Lung (tissue), 12 donors: Measurements from ENCODE around the gene GPNMB. TPM values are rescaled to one million over a fixed set of nuclear protein-coding genes. Genes with fewer than 3 reads are reported as not detected.

ENCODE experiments used
- ATAC-seq: fragments of 200-7000 bp; cut with Tn5 transposase; one replicate; pipeline ENCODE4 v1.9.1; 2020; ENCODE audit warnings: moderate number of reproducible peaks; ENCODE audit not compliant: insufficient read depth, low FRiP score
- DNase-seq, 3 donors: peaks; one replicate each; pipeline ENCODE4 v3.0.0-alpha.2; 2013 to 2017
- H3K27ac ChIP-seq, 2 donors: one replicate each; pipeline ENCODE4 v1.5.1; 2013; ENCODE audit warnings: mild to moderate bottlenecking in 2 of 2, moderate library complexity in 2 of 2, control low read depth in 1 of 2, inconsistent platforms in 1 of 2, low read depth in 1 of 2, low read length in 1 of 2
- H3K27me3 ChIP-seq, 3 donors: one replicate each; pipeline ENCODE4 v1.5.1; 2013; ENCODE audit warnings: low read length in 2 of 3; ENCODE audit not compliant: control insufficient read depth in 3 of 3, insufficient read depth in 3 of 3
- H3K36me3 ChIP-seq, 4 donors: one replicate each; pipeline ENCODE4 v1.5.1; 2013; ENCODE audit warnings: low read length in 4 of 4, mild to moderate bottlenecking in 1 of 4, moderate library complexity in 1 of 4; ENCODE audit not compliant: control insufficient read depth in 4 of 4, insufficient read depth in 4 of 4
- H3K4me1 ChIP-seq, 5 donors: one replicate each; pipeline ENCODE4 v1.5.1; 2013; ENCODE audit warnings: low read length in 5 of 5, mild to moderate bottlenecking in 2 of 5, moderate library complexity in 1 of 5; ENCODE audit not compliant: control insufficient read depth in 5 of 5, insufficient read depth in 5 of 5
- H3K4me3 ChIP-seq: one replicate; pipeline ENCODE4 v1.5.1; 2013; ENCODE audit warnings: mild to moderate bottlenecking, control low read depth, moderate library complexity
- H3K9ac ChIP-seq, 2 donors: one replicate each; pipeline ENCODE4 v1.5.1; 2013; ENCODE audit warnings: low read length in 2 of 2, control low read depth in 1 of 2; ENCODE audit not compliant: insufficient read depth in 1 of 2
- H3K9me3 ChIP-seq, 4 donors: one replicate each; pipeline ENCODE4 v1.5.1; 2013; ENCODE audit warnings: low read length in 3 of 4, mild to moderate bottlenecking in 1 of 4, moderate library complexity in 1 of 4; ENCODE audit not compliant: control insufficient read depth in 4 of 4, insufficient read depth in 3 of 4
- CTCF ChIP-seq: IDR thresholded peaks from 2 replicates; pipeline ENCODE4 v1.5.1; 2012; ENCODE audit warnings: mild to moderate bottlenecking; ENCODE audit errors: control extremely low read depth, extremely low read depth
- WGBS, 2 donors: extraction: QIAGEN DNeasy Blood & Tissue Kit; methylation state at CpG; one replicate each; pipeline ENCODE4 v1.1.7; 2013; 5-methylcytosine and 5-hydroxymethylcytosine counted together
- polyA plus RNA-seq, 2 donors: library from polyadenylated mRNA; stranded (reverse); fragments of 200-250 nt; gene quantifications; one replicate each; pipeline ENCODE4 v1.2.1, GENCODE V29; 2013
- total RNA-seq, 2 donors: library from RNA; depleted of rRNA in 1 of 2; stranded (reverse); fragments of >200 nt in 1 of 2; gene quantifications; one replicate each; pipeline ENCODE4 v1.2.1, GENCODE V29; 2014 to 2021
- donor health status: control.
- donor health status: control.
- donor health status: Bipolar disorder and iron deficiency.
- donor health status: healthy.
- donor health status: DM: yes; HTN: yes; CAD: no.

The GPNMB gene
- total and polyA plus RNA-seq, 4 donors: 47.7 to 127 (median 77.5) TPM

GRCh38 chr7:23279819-23280525 lies 33.4 kb downstream of the GPNMB start:
- Histone ChIP-seq H3K36me3 (peaks cover 0 to 3% (median 0%) of the 10 kb centered on the region in 4 donors), H3K9ac (no peak overlapping the region), H3K4me1 (no peaks in the 10 kb centered on the region), H3K27me3 (no peaks in the 10 kb centered on the region), H3K4me3 (no peak overlapping the region), H3K9me3 (no peaks in the 10 kb centered on the region), H3K27ac (no peak overlapping the region)
- no peak for TF ChIP-seq CTCF
- ATAC-seq (no peak), DNase-seq (no peak)
- WGBS, 2 donors: 93 to 96% methylated on average over 2 of the region's 2 CpGs

- H3K36me3 ChIP-seq: peaks cover 0 to 3% (median 0%) of the 10 kb centered on the region in 4 donors
- H3K9me3 ChIP-seq: no peaks in the 10 kb centered on the region
- H3K27me3 ChIP-seq: no peaks in the 10 kb centered on the region
- H3K9ac ChIP-seq: no peak overlapping the region
- 92 to 94% methylated on average over 4 of the region's 4 CpGs for WGBS, 2 donors
- ATAC-seq (no peak), DNase-seq (no peak)
- no peak for TF ChIP-seq CTCF
- no peak overlapping the region for H3K27ac ChIP-seq
- H3K4me1 ChIP-seq: no peaks in the 10 kb centered on the region
- no peak overlapping the region for H3K4me3 ChIP-seq
Observed at GRCh38 chr7:23283086-23283485, 36.5 kb downstream of the GPNMB start.

- no peak for TF ChIP-seq CTCF
- WGBS, 2 donors: 98% methylated on average over 2 of the region's 2 CpGs
- H3K36me3 ChIP-seq: peaks cover 0 to 3% (median 0%) of the 10 kb centered on the region in 4 donors
Observed at GRCh38 chr7:23284871-23285270, 38.3 kb downstream of the GPNMB start.

More at GRCh38 chr7:23284871-23285270, 38.3 kb downstream of the GPNMB start:
- H3K4me3 ChIP-seq: no peak overlapping the region
- H3K9ac ChIP-seq: no peak overlapping the region
- DNase-seq (no peak), ATAC-seq (no peak)
- no peaks in the 10 kb centered on the region for H3K27me3 ChIP-seq
- no peak overlapping the region for H3K27ac ChIP-seq
- H3K9me3 ChIP-seq: no peaks in the 10 kb centered on the region
- H3K4me1 ChIP-seq: no peaks in the 10 kb centered on the region
